HepG2 (cell line): ENCODE measurements around the gene ZCCHC24. TPM values are rescaled to one million over a fixed set of nuclear protein-coding genes. Genes with fewer than 3 reads are reported as not detected.

Source experiments
- AKAP8 ChIP-seq: sonication (generic); formaldehyde crosslinking; IDR thresholded peaks from 2 replicates; pipeline ENCODE4 v1.5.1; 2020; ENCODE audit warnings: mild to moderate bottlenecking, missing genetic modification reagents
- CBFB ChIP-seq: sonication (generic); formaldehyde crosslinking; IDR thresholded peaks from 2 replicates; pipeline ENCODE4 v1.4.0; 2020; ENCODE audit warnings: missing genetic modification reagents
- HMGXB3 ChIP-seq: sonication (generic); formaldehyde crosslinking; IDR thresholded peaks from 2 replicates; pipeline ENCODE4 v1.4.0; 2020; ENCODE audit warnings: missing genetic modification reagents, borderline replicate concordance
- JDP2 ChIP-seq: sonication (generic); formaldehyde crosslinking; IDR thresholded peaks from 2 replicates; pipeline ENCODE4 v1.8.1; 2022; ENCODE audit warnings: missing genetic modification reagents, borderline replicate concordance
- MED13 ChIP-seq: sonication (generic); formaldehyde crosslinking; IDR thresholded peaks from 2 replicates; pipeline ENCODE4 v1.5.0; 2020; ENCODE audit warnings: missing genetic modification reagents
- NAIF1 ChIP-seq: sonication (generic); formaldehyde crosslinking; IDR thresholded peaks from 2 replicates; pipeline ENCODE4 v1.5.0; 2020; ENCODE audit warnings: mild to moderate bottlenecking, missing genetic modification reagents, borderline replicate concordance
- POGK ChIP-seq: sonication (generic); formaldehyde crosslinking; conservative IDR thresholded peaks from 2 replicates; pipeline ENCODE4 v1.8.0; 2022; ENCODE audit warnings: mild to moderate bottlenecking, moderate library complexity, missing genetic modification reagents
- ZNF564 ChIP-seq: sonication (generic); formaldehyde crosslinking; IDR thresholded peaks from 2 replicates; pipeline ENCODE4 v1.8.1; 2023; ENCODE audit warnings: mild to moderate bottlenecking, missing genetic modification reagents
- ZNF598 ChIP-seq: sonication (generic); formaldehyde crosslinking; IDR thresholded peaks from 2 replicates; pipeline ENCODE4 v1.5.1; 2020; ENCODE audit warnings: mild to moderate bottlenecking, missing genetic modification reagents, borderline replicate concordance
- polyA plus RNA-seq, 8 experiments: library from polyadenylated mRNA; depleted of rRNA in 3 of 8; stranded (reverse) in 7 of 8; unstranded in 1 of 8; fragments of >200 nt; fragmentation: Illumina TruSeq in 4 of 8; extraction: Trizol in 4 of 8; gene quantifications; 2 replicates each; pipeline versions ENCODE4 v1.2.1 to v1.2.3, GENCODE V29; 2011 to 2016; ENCODE audit warnings: low read depth in 4 of 8, missing spikeins in 1 of 8, mixed read lengths in 1 of 8; ENCODE audit not compliant: insufficient read depth in 1 of 8
- total RNA-seq, 5 experiments: library from RNA; depleted of rRNA; stranded (reverse); fragments of >200 nt; fragmentation: Illumina TruSeq; extraction: Trizol; gene quantifications; 2 replicates each; pipeline ENCODE4 v1.2.3, GENCODE V29; 2016; ENCODE audit warnings: low read depth in 1 of 5

The ZCCHC24 gene
- total and polyA plus RNA-seq, 2 of the 13 experiments (the other 11 are each of a cell fraction or from before 2014, with no cell fraction given) = 3.1 to 7.9 TPM

DNA sequence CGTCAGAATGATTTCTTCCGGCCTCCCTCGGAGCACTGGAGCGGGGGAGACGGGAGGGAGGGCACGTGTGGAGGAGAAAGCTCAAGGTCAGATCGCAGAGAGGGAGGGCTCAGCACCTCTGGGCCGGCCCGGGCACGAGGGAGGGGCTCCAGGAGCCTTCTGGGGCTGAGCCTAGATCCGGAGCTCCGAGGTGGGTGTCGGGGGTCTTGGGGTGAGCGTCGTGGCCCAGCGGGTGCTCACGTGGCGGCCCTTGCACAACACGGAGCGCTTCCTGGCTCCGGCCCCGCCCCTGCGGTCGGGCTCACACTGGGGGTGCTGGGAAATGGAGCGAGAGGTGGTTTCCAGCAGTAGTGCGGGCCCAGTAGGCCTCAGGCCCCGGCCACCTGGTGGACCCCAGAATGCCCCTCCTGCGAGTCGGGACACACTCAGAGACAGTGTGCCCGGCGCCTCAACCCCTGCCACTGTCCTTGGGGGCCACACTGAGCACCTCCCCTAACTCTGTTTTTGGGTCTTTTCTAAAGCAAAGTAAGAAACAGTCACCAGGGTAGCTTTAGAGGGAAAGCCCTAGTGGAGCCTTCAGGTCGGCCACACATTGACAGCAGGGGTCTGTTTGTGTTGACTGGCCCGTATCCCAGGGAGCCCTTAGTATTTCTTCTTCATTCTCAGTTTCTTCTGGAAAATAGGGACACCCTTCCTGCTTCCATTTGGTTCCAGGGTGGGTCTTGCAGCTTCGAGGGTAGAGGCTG lies 97.4 kb downstream of the ZCCHC24 start (continued):
- TF ChIP-seq HMGXB3 (CRISPR knock-in tag) = no peak
- TF ChIP-seq JDP2 (CRISPR knock-in tag) = no peak
- 0 out of 2 replicates have a peak, but pooled peaks have one; percentile 60 for TF ChIP-seq POGK (CRISPR knock-in tag)
- TF ChIP-seq ZNF598 (CRISPR knock-in tag) = peak; percentile 23; the same call in 1 of the 2 replicates
- TF ChIP-seq NAIF1 = no peak
- no peak for TF ChIP-seq AKAP8 (CRISPR knock-in tag)
- peak; percentile 35; the same call in 1 of the 2 replicates for TF ChIP-seq CBFB (CRISPR knock-in tag)
- TF ChIP-seq ZNF564 (CRISPR knock-in tag) = peak; percentile 60; the same call in 1 of the 2 replicates
- peak; percentile 56; the same call in 1 of the 2 replicates for TF ChIP-seq MED13 (CRISPR knock-in tag)
